GM12878 (cell line): ENCODE measurements around the gene SPHKAP. TPM values are rescaled to one million over a fixed set of nuclear protein-coding genes. Genes with fewer than 3 reads are reported as not detected.

Source experiments
- ATAC-seq: fragments of 200-7000 bp; cut with Tn5 transposase; 3 replicates; pipeline ENCODE4 v1.9.1; 2020; ENCODE audit warnings: mild to moderate bottlenecking, moderate library complexity
- BruUV-seq: library from RNA; stranded (reverse); fragments of 400-500 nt; replicated peaks from 2 replicates; lab custom pipeline; 2021; lab: Mats Ljungman, UMichigan
- CTCF ChIA-PET: fragments of 300-600 bp; sonication (Branson Sonifier 250); formaldehyde crosslinking; extraction: SDS; loops from one replicate; lab custom pipeline; 2021; ENCODE audit warnings: inconsistent platforms; lab: Yijun Ruan, JAX
- POLR2A ChIA-PET: fragments of 350-600 bp; formaldehyde crosslinking; extraction: SDS; loops from one replicate; lab custom pipeline; 2021; ENCODE audit warnings: inconsistent platforms; lab: Charles Lee
- RAD21 ChIA-PET: fragments of 300-600 bp; sonication (Branson Sonifier 250); formaldehyde crosslinking; loops from one replicate; lab custom pipeline; 2023; ENCODE audit warnings: antibody characterized with exemption; ENCODE audit not compliant: unreplicated experiment; lab: Charles Lee
- SMC1A ChIA-PET: fragments of 300-600 bp; sonication (Branson Sonifier 250); formaldehyde crosslinking; loops from one replicate; lab custom pipeline; 2023; ENCODE audit not compliant: unreplicated experiment, uncharacterized antibody; lab: Charles Lee
- DNase-seq: peaks from one replicate; pipeline ENCODE4 v3.0.0-alpha.2; 2011; ENCODE audit warnings: low read depth, low spot score
- FAIRE-seq: peaks from 3 replicates; lab custom pipeline; 2011; peaks lifted over from hg19 to GRCh38; lab: Jason Lieb, UNC
- H2AFZ ChIP-seq: 2 replicates; pipeline ENCODE4 v1.6.0; 2011; ENCODE audit warnings: low read depth, low read length, control low read depth; ENCODE audit not compliant: control insufficient read depth
- H3K27ac ChIP-seq: 2 replicates; pipeline ENCODE4 v1.5.1; 2011; ENCODE audit warnings: control low read depth; ENCODE audit not compliant: control insufficient read depth, insufficient read depth
- H3K27me3 ChIP-seq, 2 experiments: replicated peaks in 1 of 2; 2 replicates each; pipeline versions ENCODE4 v1.6.0 to v1.6.1; 2011; ENCODE audit warnings: low read length in 1 of 2; ENCODE audit not compliant: control insufficient read depth in 2 of 2, insufficient read depth in 2 of 2
- H3K36me3 ChIP-seq, 2 experiments: 2 replicates each; pipeline ENCODE4 v1.5.1; 2011; ENCODE audit warnings: low read length in 1 of 2; ENCODE audit not compliant: control insufficient read depth in 2 of 2, insufficient read depth in 2 of 2
- H3K4me1 ChIP-seq: 2 replicates; pipeline ENCODE4 v1.6.1; 2011; ENCODE audit warnings: mild to moderate bottlenecking, low read length, moderate library complexity, mixed read lengths; ENCODE audit not compliant: control insufficient read depth, insufficient read depth
- H3K4me2 ChIP-seq: 2 replicates; pipeline ENCODE4 v1.6.0; 2011; ENCODE audit warnings: control low read depth; ENCODE audit not compliant: control insufficient read depth, insufficient read depth
- H3K4me3 ChIP-seq: fragments of 200-600 bp; sonication (generic); 2 replicates; pipeline ENCODE4 v1.5.1; 2016
- H3K79me2 ChIP-seq: 2 replicates; pipeline ENCODE4 v1.6.0; 2011; ENCODE audit warnings: low read length; ENCODE audit not compliant: control insufficient read depth, insufficient read depth
- H3K9ac ChIP-seq: 2 replicates; pipeline ENCODE4 v1.8.0; 2011; ENCODE audit warnings: low read length, control low read depth, mixed read lengths; ENCODE audit not compliant: control insufficient read depth, insufficient read depth
- H3K9me3 ChIP-seq: replicated peaks from 3 replicates; pipeline ENCODE4 v1.5.1; 2011; ENCODE audit warnings: mild to moderate bottlenecking, low read length; ENCODE audit not compliant: control insufficient read depth, insufficient read depth
- H4K20me1 ChIP-seq: 2 replicates; pipeline ENCODE4 v1.6.0; 2011; ENCODE audit not compliant: control insufficient read depth, insufficient read depth
- CREM ChIP-seq: IDR thresholded peaks from 2 replicates; pipeline ENCODE4 v1.6.1; 2014; ENCODE audit warnings: antibody characterized with exemption, low read depth
- JUNB ChIP-seq: IDR thresholded peaks from 2 replicates; pipeline ENCODE4 v1.6.1; 2016; ENCODE audit warnings: antibody characterized with exemption, mild to moderate bottlenecking
- LARP7 ChIP-seq: fragments of 450-650 bp; IDR thresholded peaks from 2 replicates; pipeline ENCODE4 v1.6.1; 2017; ENCODE audit warnings: mild to moderate bottlenecking
- NFYA ChIP-seq: IDR thresholded peaks from 2 replicates; pipeline ENCODE4 v1.6.1; 2011; ENCODE audit warnings: low read depth, mild to moderate bottlenecking, low read length, improper control_type of control experiment, borderline replicate concordance
- NR2C1 ChIP-seq: fragments of 450-650 bp; IDR thresholded peaks from 2 replicates; pipeline ENCODE4 v1.6.1; 2017; ENCODE audit warnings: antibody characterized with exemption, mild to moderate bottlenecking, moderate library complexity
- WGBS: methylation state at CpG from one replicate; pipeline ENCODE4 v1.1.6; 2016; ENCODE audit warnings: low lambda C conversion rate; ENCODE audit not compliant: insufficient replicate concordance, insufficient coverage; ENCODE audit errors: missing lambda C conversion rate; 5-methylcytosine and 5-hydroxymethylcytosine counted together
- in situ Hi-C: fragments of 300-500 bp; cut with MboI; formaldehyde crosslinking; loops from 9 replicates; pipeline ENCODE4 v1.14.3; 2018; ENCODE audit warnings: mixed read lengths
- intact Hi-C: fragments of 100-400 bp; cut with micrococcal nuclease; formaldehyde crosslinking; loops from one replicate; pipeline ENCODE4 v1.14.2; 2022; ENCODE audit not compliant: unreplicated experiment
- polyA plus RNA-seq, 11 experiments: library from polyadenylated mRNA; depleted of rRNA in 4 of 11; unstranded in 6 of 11; stranded (reverse) in 5 of 11; fragments of >200 nt; fragmentation: Nextera tagmentation in 4 of 11; fragmentation: Illumina TruSeq in 1 of 11; extraction: Ambion mirVana in 4 of 11; extraction: Trizol in 1 of 11; gene quantifications; 1 replicate in 1 of 11; 2 replicates in 10 of 11; pipeline versions ENCODE4 v1.2.1 to v1.2.3, GENCODE V29; 2011 to 2016; ENCODE audit warnings: inconsistent platforms in 2 of 11, missing spikeins in 2 of 11, low read depth in 1 of 11
- total RNA-seq, 4 experiments: library from RNA; depleted of rRNA in 3 of 4; stranded (reverse); fragments of >200 nt in 3 of 4; fragmentation: Illumina TruSeq in 1 of 4; extraction: Trizol in 1 of 4; gene quantifications; 2 replicates each; pipeline versions ENCODE4 v1.2.1 to v1.2.3, GENCODE V29; 2013 to 2021
- TF ChIP-seq, protein P1 (sequence below): fragments of 150-350 bp; IDR thresholded peaks from 2 replicates; pipeline ENCODE4 v1.6.1; 2016; ENCODE audit warnings: low read depth, low read length
- TF ChIP-seq, protein P2 (sequence below), 3 experiments: IDR thresholded peaks in 2 of 3; conservative IDR thresholded peaks in 1 of 3; 2 replicates each; pipeline ENCODE4 v1.5.1; 2011; ENCODE audit warnings: low read depth in 3 of 3, low read length in 3 of 3, mild to moderate bottlenecking in 3 of 3, control low read depth in 2 of 3, moderate library complexity in 2 of 3, inconsistent platforms in 1 of 3, mixed read lengths in 1 of 3; ENCODE audit not compliant: control insufficient read depth in 2 of 3, insufficient read depth in 1 of 3; ENCODE audit errors: extremely low read depth in 1 of 3
- TF ChIP-seq, protein P3 (sequence below): fragments of 450-650 bp; IDR thresholded peaks from 2 replicates; pipeline ENCODE4 v1.6.1; 2016; ENCODE audit warnings: mild to moderate bottlenecking

Gene SPHKAP
- total and polyA plus RNA-seq, 10 of the 15 experiments (the other 5 are each of a cell fraction or from before 2014, with no cell fraction given), result 0.03 TPM; not detected in 9

DNA sequence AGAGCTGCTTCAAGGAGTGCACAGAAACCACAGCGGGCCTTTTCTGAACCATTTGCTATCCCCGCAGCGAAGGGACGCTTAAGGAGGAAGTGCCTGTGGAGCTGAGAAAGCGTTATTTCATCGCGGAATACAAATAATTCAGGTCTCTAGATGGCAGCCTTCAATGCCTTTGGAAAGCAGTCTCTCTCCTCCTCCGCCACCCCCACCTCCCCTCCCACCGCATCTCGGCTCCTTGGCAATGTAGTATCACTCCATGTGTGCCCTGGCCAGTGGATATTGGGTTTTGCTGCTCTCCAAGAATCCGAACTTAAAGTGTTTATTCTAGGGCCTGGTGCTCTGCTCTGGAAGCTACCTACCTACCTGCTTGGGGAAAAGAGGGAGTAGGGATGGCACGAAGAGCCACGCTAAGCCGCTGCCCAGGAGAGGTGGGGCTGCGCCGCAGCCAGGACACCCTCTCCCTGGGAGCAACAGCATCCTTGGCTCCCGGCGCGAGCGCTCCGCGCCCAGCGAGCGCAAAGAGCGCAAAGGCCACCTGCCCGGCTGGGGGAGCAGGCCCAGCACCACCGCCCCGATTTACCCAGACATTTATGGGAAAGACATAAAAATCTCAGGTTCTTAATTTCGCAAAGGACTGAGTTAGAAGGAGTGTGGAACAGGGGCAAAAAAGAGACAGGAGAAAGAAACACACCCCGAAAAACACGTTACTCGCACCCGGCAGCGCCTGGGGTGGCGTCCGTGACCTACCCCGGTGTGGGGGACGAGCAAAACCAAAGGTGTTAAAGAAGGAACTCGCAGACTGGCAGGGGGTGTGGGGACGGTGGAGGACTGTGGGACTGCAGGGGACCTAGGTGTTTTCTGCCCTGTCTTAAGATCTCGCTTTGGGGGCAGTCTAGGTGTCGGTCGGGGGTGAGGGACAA, 1.0 kb downstream of the SPHKAP start:
- ChIA-PET SMC1A (no interaction called here), RAD21 (no interaction called here), CTCF (no interaction called here), POLR2A (no interaction called here)
- Histone ChIP-seq H3K9me3 (no peaks in the 10 kb centered on the region; the same call in 2 of the 3 replicates), H2AFZ (no peak overlapping the region), H3K79me2 (no peaks in the 10 kb centered on the region), H3K27me3 (no peaks in the 10 kb centered on the region; a peak in 1 of 4 replicates), H3K4me3 (no peak overlapping the region), H3K36me3 (no peaks in the 10 kb centered on the region), H3K4me1 (no peaks in the 10 kb centered on the region), H3K27ac (no peak overlapping the region), H3K4me2 (no peak overlapping the region), H4K20me1 (no peaks in the 10 kb centered on the region), H3K9ac (no peak overlapping the region)
- DNase-seq (no peak), FAIRE-seq (no peak), ATAC-seq (no peak)
- BruUV-seq, result no TSS peak
- TF ChIP-seq JUNB, result no peak
- TF ChIP-seq CREM, result no peak
- TF ChIP-seq, protein P1, sequence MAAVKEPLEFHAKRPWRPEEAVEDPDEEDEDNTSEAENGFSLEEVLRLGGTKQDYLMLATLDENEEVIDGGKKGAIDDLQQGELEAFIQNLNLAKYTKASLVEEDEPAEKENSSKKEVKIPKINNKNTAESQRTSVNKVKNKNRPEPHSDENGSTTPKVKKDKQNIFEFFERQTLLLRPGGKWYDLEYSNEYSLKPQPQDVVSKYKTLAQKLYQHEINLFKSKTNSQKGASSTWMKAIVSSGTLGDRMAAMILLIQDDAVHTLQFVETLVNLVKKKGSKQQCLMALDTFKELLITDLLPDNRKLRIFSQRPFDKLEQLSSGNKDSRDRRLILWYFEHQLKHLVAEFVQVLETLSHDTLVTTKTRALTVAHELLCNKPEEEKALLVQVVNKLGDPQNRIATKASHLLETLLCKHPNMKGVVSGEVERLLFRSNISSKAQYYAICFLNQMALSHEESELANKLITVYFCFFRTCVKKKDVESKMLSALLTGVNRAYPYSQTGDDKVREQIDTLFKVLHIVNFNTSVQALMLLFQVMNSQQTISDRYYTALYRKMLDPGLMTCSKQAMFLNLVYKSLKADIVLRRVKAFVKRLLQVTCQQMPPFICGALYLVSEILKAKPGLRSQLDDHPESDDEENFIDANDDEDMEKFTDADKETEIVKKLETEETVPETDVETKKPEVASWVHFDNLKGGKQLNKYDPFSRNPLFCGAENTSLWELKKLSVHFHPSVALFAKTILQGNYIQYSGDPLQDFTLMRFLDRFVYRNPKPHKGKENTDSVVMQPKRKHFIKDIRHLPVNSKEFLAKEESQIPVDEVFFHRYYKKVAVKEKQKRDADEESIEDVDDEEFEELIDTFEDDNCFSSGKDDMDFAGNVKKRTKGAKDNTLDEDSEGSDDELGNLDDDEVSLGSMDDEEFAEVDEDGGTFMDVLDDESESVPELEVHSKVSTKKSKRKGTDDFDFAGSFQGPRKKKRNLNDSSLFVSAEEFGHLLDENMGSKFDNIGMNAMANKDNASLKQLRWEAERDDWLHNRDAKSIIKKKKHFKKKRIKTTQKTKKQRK, result no peak
- TF ChIP-seq NFYA, result no peak
- no peak for TF ChIP-seq LARP7
- TF ChIP-seq, protein P2, sequence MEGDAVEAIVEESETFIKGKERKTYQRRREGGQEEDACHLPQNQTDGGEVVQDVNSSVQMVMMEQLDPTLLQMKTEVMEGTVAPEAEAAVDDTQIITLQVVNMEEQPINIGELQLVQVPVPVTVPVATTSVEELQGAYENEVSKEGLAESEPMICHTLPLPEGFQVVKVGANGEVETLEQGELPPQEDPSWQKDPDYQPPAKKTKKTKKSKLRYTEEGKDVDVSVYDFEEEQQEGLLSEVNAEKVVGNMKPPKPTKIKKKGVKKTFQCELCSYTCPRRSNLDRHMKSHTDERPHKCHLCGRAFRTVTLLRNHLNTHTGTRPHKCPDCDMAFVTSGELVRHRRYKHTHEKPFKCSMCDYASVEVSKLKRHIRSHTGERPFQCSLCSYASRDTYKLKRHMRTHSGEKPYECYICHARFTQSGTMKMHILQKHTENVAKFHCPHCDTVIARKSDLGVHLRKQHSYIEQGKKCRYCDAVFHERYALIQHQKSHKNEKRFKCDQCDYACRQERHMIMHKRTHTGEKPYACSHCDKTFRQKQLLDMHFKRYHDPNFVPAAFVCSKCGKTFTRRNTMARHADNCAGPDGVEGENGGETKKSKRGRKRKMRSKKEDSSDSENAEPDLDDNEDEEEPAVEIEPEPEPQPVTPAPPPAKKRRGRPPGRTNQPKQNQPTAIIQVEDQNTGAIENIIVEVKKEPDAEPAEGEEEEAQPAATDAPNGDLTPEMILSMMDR (IDR thresholded peaks at IDR 0.05 in 2 of 3, conservative IDR thresholded peaks at IDR 0.05 in 1 of 3; ENCODE audit: control insufficient read depth in 2 of 3, extremely low read depth in 1 of 3, insufficient read depth in 1 of 3, low read depth in 3 of 3, low read length in 3 of 3), result no peak
- TF ChIP-seq, protein P3, sequence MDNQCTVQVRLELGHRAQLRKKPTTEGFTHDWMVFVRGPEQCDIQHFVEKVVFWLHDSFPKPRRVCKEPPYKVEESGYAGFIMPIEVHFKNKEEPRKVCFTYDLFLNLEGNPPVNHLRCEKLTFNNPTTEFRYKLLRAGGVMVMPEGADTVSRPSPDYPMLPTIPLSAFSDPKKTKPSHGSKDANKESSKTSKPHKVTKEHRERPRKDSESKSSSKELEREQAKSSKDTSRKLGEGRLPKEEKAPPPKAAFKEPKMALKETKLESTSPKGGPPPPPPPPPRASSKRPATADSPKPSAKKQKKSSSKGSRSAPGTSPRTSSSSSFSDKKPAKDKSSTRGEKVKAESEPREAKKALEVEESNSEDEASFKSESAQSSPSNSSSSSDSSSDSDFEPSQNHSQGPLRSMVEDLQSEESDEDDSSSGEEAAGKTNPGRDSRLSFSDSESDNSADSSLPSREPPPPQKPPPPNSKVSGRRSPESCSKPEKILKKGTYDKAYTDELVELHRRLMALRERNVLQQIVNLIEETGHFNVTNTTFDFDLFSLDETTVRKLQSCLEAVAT, result no peak
- no peak for TF ChIP-seq NR2C1
- in situ Hi-C loops, result no loop called here
- intact Hi-C loops, result no loop called here
- 58% methylated on average over 43 of the region's 43 CpGs for WGBS
